Measurements from ENCODE around the gene DPM3.

- TF ChIP-seq CTCF (IDR thresholded peaks at IDR 0.05; ENCODE audit: low read depth, low read length), result no peak
- no peak for TF ChIP-seq EZH2phosphoT487 (IDR thresholded peaks at IDR 0.05; ENCODE audit: low read depth)
These were observed 24.1 kb downstream of the DPM3 start for GRCh38 chr1:155116113-155116764.
